GM12878 (cell line): ENCODE results near the gene PCIF1.

Experiments
- JUND ChIP-seq: IDR thresholded peaks from 2 replicates; pipeline ENCODE4 v1.6.1; 2012; ENCODE audit warnings: low read depth, mild to moderate bottlenecking, low read length, improper control_type of control experiment, moderate library complexity
- MEF2B ChIP-seq: fragments of 450-650 bp; IDR thresholded peaks from 2 replicates; pipeline ENCODE4 v1.6.1; 2018; ENCODE audit warnings: mild to moderate bottlenecking, moderate library complexity; ENCODE audit not compliant: partially characterized antibody, poor library complexity, severe bottlenecking
- PBX3 ChIP-seq: IDR thresholded peaks from 2 replicates; pipeline ENCODE4 v1.6.1; 2011; ENCODE audit warnings: mild to moderate bottlenecking, low read depth, low read length, moderate library complexity; ENCODE audit not compliant: insufficient replicate concordance
- RAD21 ChIP-seq: IDR thresholded peaks from 2 replicates; pipeline ENCODE4 v1.6.1; 2011; ENCODE audit warnings: mild to moderate bottlenecking, low read depth, low read length, moderate library complexity; ENCODE audit not compliant: insufficient read depth
- SP1 ChIP-seq: IDR thresholded peaks from one replicate; pipeline ENCODE4 v1.6.1; 2011; ENCODE audit warnings: low read depth, low read length

- TF ChIP-seq PBX3, result no peak
- TF ChIP-seq JUND, result no peak
- TF ChIP-seq RAD21, result no peak
- no peak for TF ChIP-seq MEF2B
- no peak for TF ChIP-seq SP1
Measured at GRCh38 chr20:45951925-45952834, 17.7 kb downstream of the PCIF1 start.
